Measurements from ENCODE around the gene MYH2. TPM values are rescaled to one million over a fixed set of nuclear protein-coding genes. Genes with fewer than 3 reads are reported as not detected.

MYH2 gene
- total and polyA plus RNA-seq, 2 of the 13 experiments (the other 11 are each of a cell fraction or from before 2014, with no cell fraction given), result not detected

DNA sequence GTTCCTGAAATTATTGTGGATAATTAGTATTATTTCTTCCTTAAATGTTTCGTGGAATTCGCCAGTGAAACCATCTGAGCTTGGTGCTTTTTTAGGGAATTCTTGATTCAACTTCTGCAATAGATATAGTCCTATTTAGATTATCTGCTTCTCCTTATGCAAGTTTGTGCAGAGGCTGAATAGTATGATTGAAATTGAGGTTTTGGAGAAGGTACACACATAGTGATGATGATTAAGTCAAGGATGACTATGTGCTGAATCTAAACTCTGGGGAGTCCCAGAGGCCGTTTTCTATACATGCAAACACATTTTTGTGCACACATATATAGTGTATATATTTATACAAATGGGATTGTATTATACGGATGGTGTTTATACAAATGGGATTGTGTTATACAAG is 74.9 kb downstream of the MYH2 start (continued):
- TF ChIP-seq, protein P1, sequence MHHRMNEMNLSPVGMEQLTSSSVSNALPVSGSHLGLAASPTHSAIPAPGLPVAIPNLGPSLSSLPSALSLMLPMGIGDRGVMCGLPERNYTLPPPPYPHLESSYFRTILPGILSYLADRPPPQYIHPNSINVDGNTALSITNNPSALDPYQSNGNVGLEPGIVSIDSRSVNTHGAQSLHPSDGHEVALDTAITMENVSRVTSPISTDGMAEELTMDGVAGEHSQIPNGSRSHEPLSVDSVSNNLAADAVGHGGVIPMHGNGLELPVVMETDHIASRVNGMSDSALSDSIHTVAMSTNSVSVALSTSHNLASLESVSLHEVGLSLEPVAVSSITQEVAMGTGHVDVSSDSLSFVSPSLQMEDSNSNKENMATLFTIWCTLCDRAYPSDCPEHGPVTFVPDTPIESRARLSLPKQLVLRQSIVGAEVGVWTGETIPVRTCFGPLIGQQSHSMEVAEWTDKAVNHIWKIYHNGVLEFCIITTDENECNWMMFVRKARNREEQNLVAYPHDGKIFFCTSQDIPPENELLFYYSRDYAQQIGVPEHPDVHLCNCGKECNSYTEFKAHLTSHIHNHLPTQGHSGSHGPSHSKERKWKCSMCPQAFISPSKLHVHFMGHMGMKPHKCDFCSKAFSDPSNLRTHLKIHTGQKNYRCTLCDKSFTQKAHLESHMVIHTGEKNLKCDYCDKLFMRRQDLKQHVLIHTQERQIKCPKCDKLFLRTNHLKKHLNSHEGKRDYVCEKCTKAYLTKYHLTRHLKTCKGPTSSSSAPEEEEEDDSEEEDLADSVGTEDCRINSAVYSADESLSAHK (CRISPR knock-in tag; IDR thresholded peaks at IDR 0.05; ENCODE audit: borderline replicate concordance), result no peak
- TF ChIP-seq ZNF362 (CRISPR knock-in tag; IDR thresholded peaks at IDR 0.05; ENCODE audit: borderline replicate concordance), result no peak
- no peak for TF ChIP-seq SMC3 (IDR thresholded peaks at IDR 0.05; ENCODE audit: low read length)

GRCh38 chr17:10471858-10472257 is 77.6 kb downstream of the MYH2 start:
- Histone ChIP-seq H3K27me3 (ENCODE audit: control insufficient read depth in 1 of 2, insufficient read depth in 2 of 2, low read length in 2 of 2) (no peaks in the 10 kb centered on the region; a peak in 1 of 5 replicates), H3K4me3 (replicated peaks in 1 of 3; ENCODE audit: insufficient read depth in 1 of 3, low read depth in 2 of 3, low read length in 3 of 3) (no peak overlapping the region), H3K9me3 (ENCODE audit: low read length) (no peaks in the 10 kb centered on the region), H4K20me1 (ENCODE audit: insufficient read depth, low read length) (no peaks in the 10 kb centered on the region), H3K79me2 (ENCODE audit: insufficient read depth, low read length) (no peaks in the 10 kb centered on the region), H3K9ac (ENCODE audit: insufficient read depth, low read depth, low read length) (no peak overlapping the region), H2AFZ (ENCODE audit: low read length) (no peak overlapping the region), H3K27ac (ENCODE audit: extremely low read length, insufficient read depth, low read length) (no peak overlapping the region), H3K36me3 (replicated peaks in 1 of 2; ENCODE audit: control insufficient read depth in 1 of 2, insufficient read depth in 2 of 2, low read length in 2 of 2) (no peaks in the 10 kb centered on the region), H3K4me1 (ENCODE audit: insufficient read depth, low read length) (no peaks in the 10 kb centered on the region), H3K4me2 (ENCODE audit: low read depth, low read length) (no peak overlapping the region)
- POLR2A ChIA-PET, result no interaction called here
- in situ Hi-C loops (cut with HindIII; ENCODE audit: extremely low pct_ligation_motif_present, low pct_unique_long_range_greater_than_20kb), result no loop called here
- ATAC-seq (no peak), DNase-seq (ENCODE audit: low spot score) (no peak), FAIRE-seq (no peak)
- intact Hi-C loops (cut with micrococcal nuclease; ENCODE audit: unreplicated experiment), result no loop called here
- TF ChIP-seq CEBPB (IDR thresholded peaks at IDR 0.05; ENCODE audit: borderline replicate concordance, low read depth, low read length) (peak; percentile 68), ZNF432 (CRISPR knock-in tag; IDR thresholded peaks at IDR 0.05; ENCODE audit: borderline replicate concordance) (no peak), ZNF138 (CRISPR knock-in tag; IDR thresholded peaks at IDR 0.05; ENCODE audit: low read depth) (no peak), RFX5 (IDR thresholded peaks at IDR 0.05; ENCODE audit: low read depth, low read length) (peak; percentile 88), SAP130 (CRISPR knock-in tag; IDR thresholded peaks at IDR 0.05; ENCODE audit: low read depth) (no peak), ZNF383 (CRISPR knock-in tag; IDR thresholded peaks at IDR 0.05; ENCODE audit: borderline replicate concordance) (no peak), ARID3A (IDR thresholded peaks at IDR 0.05; ENCODE audit: low read depth, low read length) (no peak), FOSL2 (CRISPR knock-in tag; IDR thresholded peaks at IDR 0.05) (peak; percentile 44; the same call in 1 of the 2 replicates), ZNF256 (CRISPR knock-in tag; conservative IDR thresholded peaks at IDR 0.05) (no peak), ZNF3 (CRISPR knock-in tag; IDR thresholded peaks at IDR 0.05) (peak; percentile 80), BRD4 (CRISPR knock-in tag; IDR thresholded peaks at IDR 0.05) (no peak)
- TF ChIP-seq, protein P2, sequence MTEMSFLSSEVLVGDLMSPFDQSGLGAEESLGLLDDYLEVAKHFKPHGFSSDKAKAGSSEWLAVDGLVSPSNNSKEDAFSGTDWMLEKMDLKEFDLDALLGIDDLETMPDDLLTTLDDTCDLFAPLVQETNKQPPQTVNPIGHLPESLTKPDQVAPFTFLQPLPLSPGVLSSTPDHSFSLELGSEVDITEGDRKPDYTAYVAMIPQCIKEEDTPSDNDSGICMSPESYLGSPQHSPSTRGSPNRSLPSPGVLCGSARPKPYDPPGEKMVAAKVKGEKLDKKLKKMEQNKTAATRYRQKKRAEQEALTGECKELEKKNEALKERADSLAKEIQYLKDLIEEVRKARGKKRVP (CRISPR knock-in tag; IDR thresholded peaks at IDR 0.05), result peak in 1 of 2 experiments; percentile 86; a peak in 2 of 4 replicates
- no TSS peak for BruUV-seq (replicated peaks)
- CTCF ChIA-PET (ENCODE audit: low intra/inter-chr PET ratio, low total read pairs), result no interaction called here
- WGBS (ENCODE audit: low lambda C conversion rate), result 21% methylated on average over 1 of the region's 1 CpG

Measured in HepG2 (cell line).